ENCODE results near the gene TRIM3.

The TRIM3 gene

DNA sequence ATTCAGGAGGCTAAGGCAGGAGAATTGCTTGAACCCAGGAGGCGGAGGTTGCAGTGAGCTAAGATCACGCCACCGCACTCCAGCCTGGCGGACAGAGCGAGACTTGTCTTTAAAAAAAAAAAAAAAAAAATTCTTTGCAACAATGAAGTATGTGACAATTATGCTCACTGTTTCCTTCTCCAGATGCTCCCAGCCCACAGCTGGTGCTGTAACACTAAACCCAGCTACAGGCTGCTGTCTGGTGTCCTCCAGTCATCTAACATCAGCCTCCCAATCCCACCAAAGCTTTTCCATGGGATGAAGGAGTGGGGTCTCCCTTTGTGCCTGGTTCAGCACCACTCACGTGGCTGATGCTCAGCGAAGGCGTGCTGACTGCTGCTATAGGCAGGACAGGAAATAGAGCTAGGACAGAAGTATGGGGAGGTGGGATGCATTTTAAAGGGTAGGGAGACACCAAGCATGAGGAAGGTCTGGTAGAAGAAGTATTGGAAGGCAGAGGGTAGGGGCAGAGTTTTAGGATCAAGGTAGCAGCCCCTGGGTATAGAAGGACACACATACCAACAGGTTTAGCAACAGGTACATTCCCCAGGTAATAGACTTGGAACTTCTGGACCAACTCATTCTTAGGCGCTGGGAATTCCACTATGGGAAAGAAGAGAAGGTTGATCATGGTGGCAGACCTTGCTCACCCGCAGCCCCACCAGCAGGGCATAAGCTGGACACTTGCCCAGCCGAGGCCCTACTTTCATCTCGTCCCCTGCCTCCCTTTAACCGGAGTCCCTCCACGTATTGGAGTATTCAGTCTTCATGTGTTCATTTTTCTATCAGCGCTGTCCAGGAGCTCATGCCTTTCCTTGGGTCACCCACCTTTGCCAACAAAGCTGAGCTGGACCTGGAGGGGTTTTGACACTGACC, 73.1 kb downstream of the TRIM3 start:
- no peak for FAIRE-seq

All from endometrium (tissue), 2 donors.